ENCODE results near the gene GNB5. TPM values are rescaled to one million over a fixed set of nuclear protein-coding genes. Genes with fewer than 3 reads are reported as not detected.

GNB5 gene
- total RNA-seq, 1 donor from 2014 or later, result 64.2 TPM

- Mint-ChIP-seq H3K9me3 (no peaks in the 10 kb centered on the region), H3K27ac (no peak overlapping the region), H3K4me1 (peaks cover 3% of the 10 kb centered on the region), H3K4me3 (no peak overlapping the region), H3K36me3 (ENCODE audit: low read depth) (peaks cover 90% of the 10 kb centered on the region), H3K27me3 (no peaks in the 10 kb centered on the region)
- DNase-seq (no peak), ATAC-seq (ENCODE audit: low read depth) (no peak)
- intact Hi-C loops (cut with micrococcal nuclease), result loop anchor here (10.0 kb wide), 1 partner anchor 250 kb away; no protein-coding TSS in a partner anchor
- no peak for TF ChIP-seq CTCF (IDR thresholded peaks at IDR 0.05)
- POLR2A ChIA-PET, result interaction anchor here (0.6 kb wide), 1 partner anchor 1539 kb away, joined by 5 read pairs; no protein-coding TSS in a partner anchor
- CTCF ChIA-PET, result no interaction called here
Observed at GRCh38 chr15:52144656-52145178, 46.5 kb downstream of the GNB5 start.

GRCh38 chr15:52143873-52144272 lies 47.3 kb downstream of the GNB5 start:
- ChIA-PET CTCF (interaction anchor here (0.6 kb wide), 1 partner anchor 895 kb away, joined by 3 read pairs; no protein-coding TSS in a partner anchor), POLR2A (interaction anchor here (0.5 kb wide), 1 partner anchor 494 kb away, joined by 5 read pairs; no protein-coding TSS in a partner anchor)
- no peak for TF ChIP-seq CTCF (IDR thresholded peaks at IDR 0.05)
- no peak overlapping the region for H3K4me3 Mint-ChIP-seq
- no peaks in the 10 kb centered on the region for H3K9me3 Mint-ChIP-seq
- no peak for ATAC-seq (ENCODE audit: low read depth)
- peaks cover 88% of the 10 kb centered on the region for H3K36me3 Mint-ChIP-seq (ENCODE audit: low read depth)
- intact Hi-C loops (cut with micrococcal nuclease), result loop anchor here (10.0 kb wide), 1 partner anchor 249 kb away; no protein-coding TSS in a partner anchor
- H3K4me1 Mint-ChIP-seq, result peaks cover 4% of the 10 kb centered on the region
- H3K27ac Mint-ChIP-seq, result no peak overlapping the region
- no peak for DNase-seq
- no peaks in the 10 kb centered on the region for H3K27me3 Mint-ChIP-seq

- intact Hi-C loops (cut with micrococcal nuclease), result loop anchor here (1.0 to 10.0 kb wide), 4 partner anchors 62 to 246 kb away; no protein-coding TSS in a partner anchor
Observed at GRCh38 chr15:52140646-52141045, 50.5 kb downstream of the GNB5 start.

GRCh38 chr15:52139599-52140462 lies 51.4 kb downstream of the GNB5 start:
- no peak for ATAC-seq (ENCODE audit: low read depth)
- Mint-ChIP-seq H3K4me1 (peaks cover 23% of the 10 kb centered on the region), H3K36me3 (ENCODE audit: low read depth) (peaks cover 78% of the 10 kb centered on the region), H3K9me3 (no peaks in the 10 kb centered on the region), H3K27me3 (no peaks in the 10 kb centered on the region), H3K27ac (no peak overlapping the region), H3K4me3 (no peak overlapping the region)
- CTCF ChIA-PET, result interaction anchor here (0.6 to 1.5 kb wide), 12 partner anchors 57 to 257 kb away, joined by 3 to 5 read pairs (median 4); partner anchors contain the start of gene LEO1
- POLR2A ChIA-PET, result interaction anchor here (0.8 kb wide), 1 partner anchor 88 kb away, joined by 6 read pairs; no protein-coding TSS in a partner anchor
- intact Hi-C loops (cut with micrococcal nuclease), result loop anchor here (1.0 to 10.0 kb wide), 5 partner anchors 38 to 245 kb away; no protein-coding TSS in a partner anchor
- TF ChIP-seq CTCF (IDR thresholded peaks at IDR 0.05), result peak; percentile 39
- peak; percentile 51 for DNase-seq

More at GRCh38 chr15:52140646-52141045, 50.5 kb downstream of the GNB5 start:
- DNase-seq (no peak), ATAC-seq (ENCODE audit: low read depth) (no peak)
- H3K27me3 Mint-ChIP-seq, result no peaks in the 10 kb centered on the region
- ChIA-PET CTCF (interaction anchor here (1.0 to 1.5 kb wide), 7 partner anchors 61 to 258 kb away, joined by 3 to 5 read pairs (median 4); partner anchors contain the start of gene LEO1), POLR2A (no interaction called here)
- no peak overlapping the region for H3K4me3 Mint-ChIP-seq
- peaks cover 21% of the 10 kb centered on the region for H3K4me1 Mint-ChIP-seq
- H3K9me3 Mint-ChIP-seq, result no peaks in the 10 kb centered on the region
- no peak overlapping the region for H3K27ac Mint-ChIP-seq
- H3K36me3 Mint-ChIP-seq (ENCODE audit: low read depth), result peaks cover 81% of the 10 kb centered on the region
- no peak for TF ChIP-seq CTCF (IDR thresholded peaks at IDR 0.05)
